Right lobe of liver (tissue), 6 donors: ENCODE data around the gene NSUN6. TPM values are rescaled to one million over a fixed set of nuclear protein-coding genes. Genes with fewer than 3 reads are reported as not detected.
A peak's percentile ranks its signal among the peaks of the same experiment; 100 is the strongest.

Source experiments
- ATAC-seq, 4 donors: fragments of 200-7000 bp; cut with Tn5 transposase; one replicate each; pipeline ENCODE4 v1.9.1; 2020; ENCODE audit warnings: mild to moderate bottlenecking in 4 of 4, moderate library complexity in 4 of 4
- DNase-seq, 3 donors: peaks; one replicate each; pipeline ENCODE4 v3.0.0-alpha.2; 2020
- H3K27ac ChIP-seq, 3 donors: fragments of 200-600 bp; one replicate each; pipeline ENCODE4 v1.8.0; 2022
- H3K27me3 ChIP-seq, 2 donors: fragments of 200-600 bp; one replicate each; pipeline ENCODE4 v1.8.0; 2022
- H3K36me3 ChIP-seq, 4 donors: fragments of 200-600 bp; sonication (generic) in 1 of 4; one replicate each; pipeline versions ENCODE4 v1.5.1 to v1.8.0; 2017 to 2022; ENCODE audit warnings: control low read depth in 1 of 4
- H3K4me1 ChIP-seq, 4 donors: fragments of 200-600 bp; sonication (generic) in 1 of 4; one replicate each; pipeline versions ENCODE4 v1.5.1 to v1.8.0; 2017 to 2022; ENCODE audit warnings: control low read depth in 1 of 4
- H3K4me3 ChIP-seq, 3 donors: fragments of 200-600 bp; one replicate each; pipeline ENCODE4 v1.8.0; 2022
- H3K9me3 ChIP-seq, 4 donors: fragments of 200-600 bp; sonication (generic) in 1 of 4; one replicate each; pipeline versions ENCODE4 v1.5.1 to v1.8.0; 2017 to 2022; ENCODE audit warnings: control low read depth in 1 of 4
- CTCF ChIP-seq, 4 donors: fragments of 200-600 bp in 3 of 4; fragments of 450-650 bp in 1 of 4; IDR thresholded peaks; one replicate each; pipeline versions ENCODE4 v1.5.1 to v1.8.0; 2016 to 2022; ENCODE audit warnings: antibody characterized with exemption in 4 of 4, mild to moderate bottlenecking in 2 of 4
- POLR2A ChIP-seq: fragments of 450-650 bp; IDR thresholded peaks from one replicate; pipeline ENCODE4 v1.6.1; 2017; ENCODE audit warnings: antibody characterized with exemption, mild to moderate bottlenecking
- WGBS: methylation state at CpG from one replicate; pipeline ENCODE4 v1.1.6; 2018; ENCODE audit warnings: low coverage, low lambda C conversion rate; ENCODE audit not compliant: insufficient coverage; ENCODE audit errors: missing lambda C conversion rate; 5-methylcytosine and 5-hydroxymethylcytosine counted together
- intact Hi-C, 2 donors: fragments of 100-400 bp; cut with DNase I; formaldehyde crosslinking; loops; one replicate each; pipeline versions ENCODE4 v1.11.2 to v1.14.1; 2022
- total RNA-seq, 6 experiments: library from RNA; depleted of rRNA in 2 of 6; stranded (reverse); fragments of >200 nt in 2 of 6; fragmentation: NEBNext Ultra II Directional in 3 of 6; extraction: Animal tissue kit (Norgen Biotek cat#: 25700) in 3 of 6; gene quantifications; one replicate each; pipeline versions ENCODE4 v1.1.0 to v1.2.4, GENCODE V29; 2016 to 2023
- donor health status: DM: no; HTN: yes; CAD: no.
- donor health status: DM: no; HTN: no; CAD: no.
- donor health status: DM: no; HTN: no; CAD: no.
- donor health status: DM: no; HTN: yes; CAD: no.
- donor health status: DM: no; HTN: yes; CAD: no.

The NSUN6 gene
- total RNA-seq, 6 experiments from 2014 or later, result 19.0 to 34.0 (median 27.9) TPM

GRCh38 chr10:18683427-18683826 lies 32.0 kb upstream of the NSUN6 start:
- no peak for TF ChIP-seq POLR2A
- TF ChIP-seq CTCF (IDR thresholded peaks at IDR 0.05), result no peak
- DNase-seq, result no peak
- H3K4me3 ChIP-seq, result no peak overlapping the region
- no peaks in the 10 kb centered on the region for H3K4me1 ChIP-seq
- H3K36me3 ChIP-seq, result no peaks in the 10 kb centered on the region
- H3K27me3 ChIP-seq, result no peaks in the 10 kb centered on the region
- no peaks in the 10 kb centered on the region for H3K9me3 ChIP-seq
- intact Hi-C loops, result no loop called here
- peak in 1 of 4 donors; percentile 61 for ATAC-seq
- no peak overlapping the region for H3K27ac ChIP-seq
- WGBS, result 100% methylated on average over 1 of the region's 1 CpG

GRCh38 chr10:18681971-18682411 lies 30.6 kb upstream of the NSUN6 start:
- peaks cover 0 to 3% (median 0%) of the 10 kb centered on the region in 4 donors for H3K36me3 ChIP-seq
- intact Hi-C loops, result no loop called here
- no peaks in the 10 kb centered on the region for H3K4me1 ChIP-seq
- no peak overlapping the region for H3K4me3 ChIP-seq
- no peaks in the 10 kb centered on the region for H3K9me3 ChIP-seq
- DNase-seq (no peak), ATAC-seq (peak in 1 of 4 donors; percentile 17)
- no peak for TF ChIP-seq POLR2A
- TF ChIP-seq CTCF (IDR thresholded peaks at IDR 0.05), result no peak
- H3K27ac ChIP-seq, result no peak overlapping the region
- WGBS, result 82% methylated on average over 4 of the region's 4 CpGs
- H3K27me3 ChIP-seq, result no peaks in the 10 kb centered on the region

- no peak for DNase-seq
- H3K4me1 ChIP-seq, result no peaks in the 10 kb centered on the region
Observed at GRCh38 chr10:18681366-18681765, 30.0 kb upstream of the NSUN6 start.

GRCh38 chr10:18680754-18681153 lies 29.4 kb upstream of the NSUN6 start:
- TF ChIP-seq POLR2A (no peak), CTCF (IDR thresholded peaks at IDR 0.05) (no peak)
- H3K9me3 ChIP-seq, result no peaks in the 10 kb centered on the region
- H3K4me3 ChIP-seq, result no peak overlapping the region
- H3K36me3 ChIP-seq, result peaks cover 0 to 3% (median 1%) of the 10 kb centered on the region in 4 donors
- ATAC-seq (no peak), DNase-seq (no peak)
- no peak overlapping the region for H3K27ac ChIP-seq
- 91% methylated on average over 3 of the region's 3 CpGs for WGBS
- intact Hi-C loops, result no loop called here
- H3K27me3 ChIP-seq, result no peaks in the 10 kb centered on the region
- no peaks in the 10 kb centered on the region for H3K4me1 ChIP-seq

More at GRCh38 chr10:18681366-18681765, 30.0 kb upstream of the NSUN6 start:
- 16% methylated on average over 2 of the region's 2 CpGs for WGBS
- Histone ChIP-seq H3K27me3 (no peaks in the 10 kb centered on the region), H3K4me3 (no peak overlapping the region), H3K36me3 (peaks cover 0 to 3% (median 0%) of the 10 kb centered on the region in 4 donors), H3K9me3 (no peaks in the 10 kb centered on the region), H3K27ac (no peak overlapping the region)
- intact Hi-C loops, result no loop called here
- TF ChIP-seq CTCF (IDR thresholded peaks at IDR 0.05) (no peak), POLR2A (no peak)
- ATAC-seq, result no peak
